ENCODE measurements around the gene MIER1.
"Not testable (repeated sequence)": the region's sequence is repeated elsewhere in the genome, so short reads cannot be mapped to it uniquely, and the experiment has no call there.

MIER1 gene

GRCh38 chr1:66938613-66939012, 13.8 kb downstream of the MIER1 start:
- peak; percentile 76 for DNase-seq

GRCh38 chr1:66940981-66941380, 16.2 kb downstream of the MIER1 start:
- peak; percentile 12 for DNase-seq

GRCh38 chr1:66943361-66943969, 18.7 kb downstream of the MIER1 start:
- DNase-seq, result no peak

- peak; percentile 84 for DNase-seq
Observed at GRCh38 chr1:66944330-66945274, 19.8 kb downstream of the MIER1 start.

- DNase-seq, result no peak
Observed at GRCh38 chr1:66945316-66945715, 20.5 kb downstream of the MIER1 start.

- no peak for DNase-seq
Observed at GRCh38 chr1:66947267-66947666, 22.5 kb downstream of the MIER1 start.

GRCh38 chr1:66951513-66951912, 26.7 kb downstream of the MIER1 start:
- peak; percentile 93 for DNase-seq

- DNase-seq, result no peak
Observed at GRCh38 chr1:66954208-66954607, 29.4 kb downstream of the MIER1 start.

- DNase-seq, result no peak
Observed at GRCh38 chr1:66957938-66958337, 33.1 kb downstream of the MIER1 start.

GRCh38 chr1:66966188-66966873, 41.5 kb downstream of the MIER1 start:
- not testable (repeated sequence) for DNase-seq

GRCh38 chr1:66968574-66968973, 43.8 kb downstream of the MIER1 start:
- DNase-seq, result peak; percentile 23

- no peak for DNase-seq
Observed at GRCh38 chr1:66978201-66978600, 53.4 kb downstream of the MIER1 start.

GRCh38 chr1:66979621-66980020, 54.8 kb downstream of the MIER1 start:
- DNase-seq, result not testable (repeated sequence)

- no peak for DNase-seq
Observed at GRCh38 chr1:66980745-66981367, 56.1 kb downstream of the MIER1 start.

- DNase-seq, result no peak
Observed at GRCh38 chr1:66981679-66982078, 56.9 kb downstream of the MIER1 start.

- no peak for DNase-seq
Observed at GRCh38 chr1:66982561-66983260, 57.9 kb downstream of the MIER1 start.

- DNase-seq, result no peak
Observed at GRCh38 chr1:66984491-66984890, 59.7 kb downstream of the MIER1 start.

GRCh38 chr1:66985835-66986234, 61.0 kb downstream of the MIER1 start:
- no peak for DNase-seq

- no peak for DNase-seq
Observed at GRCh38 chr1:66993076-66993475, 68.3 kb downstream of the MIER1 start.

- DNase-seq, result peak; percentile 69
Observed at GRCh38 chr1:66996018-66996682, 71.4 kb downstream of the MIER1 start.

- peak; percentile 14 for DNase-seq
Observed at GRCh38 chr1:66998972-66999371, 74.2 kb downstream of the MIER1 start.

All from fibroblast of skin of back (primary cell).